ENCODE data around the gene KIAA1671.

DNA sequence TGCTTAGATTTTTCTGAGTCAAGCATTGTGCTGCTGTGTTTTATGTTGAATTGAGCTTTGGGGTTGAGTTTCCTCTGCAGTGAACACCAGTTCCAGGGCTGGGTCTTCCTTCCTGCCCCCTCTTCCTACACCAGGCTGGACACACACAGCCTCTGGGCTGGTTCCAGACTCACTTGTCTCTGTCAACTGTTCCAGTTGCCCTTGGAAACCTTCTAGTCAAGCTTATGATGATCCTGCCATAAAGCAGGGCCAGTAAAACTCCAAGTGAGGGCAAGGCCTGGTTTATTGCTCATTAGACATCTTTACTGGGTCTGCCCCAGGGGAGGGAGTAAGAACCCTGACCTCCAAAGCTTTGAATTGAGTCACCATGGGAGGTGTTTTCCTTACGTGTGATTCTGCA, 61.1 kb downstream of the KIAA1671 start:
- no peak for TF ChIP-seq EP300 (IDR thresholded peaks at IDR 0.05)
- TF ChIP-seq, protein P1, sequence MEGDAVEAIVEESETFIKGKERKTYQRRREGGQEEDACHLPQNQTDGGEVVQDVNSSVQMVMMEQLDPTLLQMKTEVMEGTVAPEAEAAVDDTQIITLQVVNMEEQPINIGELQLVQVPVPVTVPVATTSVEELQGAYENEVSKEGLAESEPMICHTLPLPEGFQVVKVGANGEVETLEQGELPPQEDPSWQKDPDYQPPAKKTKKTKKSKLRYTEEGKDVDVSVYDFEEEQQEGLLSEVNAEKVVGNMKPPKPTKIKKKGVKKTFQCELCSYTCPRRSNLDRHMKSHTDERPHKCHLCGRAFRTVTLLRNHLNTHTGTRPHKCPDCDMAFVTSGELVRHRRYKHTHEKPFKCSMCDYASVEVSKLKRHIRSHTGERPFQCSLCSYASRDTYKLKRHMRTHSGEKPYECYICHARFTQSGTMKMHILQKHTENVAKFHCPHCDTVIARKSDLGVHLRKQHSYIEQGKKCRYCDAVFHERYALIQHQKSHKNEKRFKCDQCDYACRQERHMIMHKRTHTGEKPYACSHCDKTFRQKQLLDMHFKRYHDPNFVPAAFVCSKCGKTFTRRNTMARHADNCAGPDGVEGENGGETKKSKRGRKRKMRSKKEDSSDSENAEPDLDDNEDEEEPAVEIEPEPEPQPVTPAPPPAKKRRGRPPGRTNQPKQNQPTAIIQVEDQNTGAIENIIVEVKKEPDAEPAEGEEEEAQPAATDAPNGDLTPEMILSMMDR (IDR thresholded peaks at IDR 0.05), result no peak

All from esophagus muscularis mucosa (tissue), 3 donors.